Measurements from ENCODE around the gene GHRHR.

The GHRHR gene

DNA sequence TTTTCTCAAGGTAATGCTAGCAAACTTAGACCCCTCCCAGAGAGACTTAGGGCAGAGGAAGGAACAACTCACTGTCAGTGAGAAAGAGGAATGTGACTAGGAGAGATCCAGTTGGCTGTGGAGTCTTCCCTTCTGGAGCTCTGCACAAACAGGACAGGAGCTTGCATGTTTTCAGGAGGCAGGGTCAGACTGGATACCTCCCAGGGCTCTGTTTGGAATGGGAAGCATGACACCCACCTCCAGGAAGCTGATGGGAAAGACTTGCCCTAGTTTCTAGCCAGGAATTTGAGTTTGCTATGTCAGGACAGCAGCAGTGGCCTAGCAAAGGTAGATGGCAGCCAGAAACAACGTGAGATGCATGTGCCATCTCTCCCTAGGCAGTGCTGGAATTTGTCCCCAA lies 40.6 kb downstream of the GHRHR start:
- no peak for DNase-seq (ENCODE audit: low spot score)

DNA sequence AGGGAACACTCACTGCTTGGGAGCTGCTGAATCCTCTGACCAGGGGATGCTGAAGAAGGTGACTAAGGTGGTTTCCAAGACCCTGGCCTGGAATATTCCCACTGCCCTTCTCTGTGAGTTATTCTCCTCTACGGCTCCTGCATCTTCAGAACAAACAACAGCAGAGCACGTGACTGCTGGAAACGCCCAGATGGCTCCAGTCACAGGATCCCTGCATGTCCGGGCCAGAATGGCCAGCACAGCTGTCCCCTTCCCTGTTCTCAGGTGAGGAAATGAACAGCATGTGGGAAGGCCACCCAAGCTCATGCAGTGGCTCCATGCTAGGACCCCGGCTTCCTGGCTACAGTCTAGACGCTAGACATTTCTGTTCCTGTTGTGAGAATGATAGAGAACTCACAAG lies 43.1 kb downstream of the GHRHR start:
- DNase-seq (ENCODE audit: low spot score): no peak

DNA sequence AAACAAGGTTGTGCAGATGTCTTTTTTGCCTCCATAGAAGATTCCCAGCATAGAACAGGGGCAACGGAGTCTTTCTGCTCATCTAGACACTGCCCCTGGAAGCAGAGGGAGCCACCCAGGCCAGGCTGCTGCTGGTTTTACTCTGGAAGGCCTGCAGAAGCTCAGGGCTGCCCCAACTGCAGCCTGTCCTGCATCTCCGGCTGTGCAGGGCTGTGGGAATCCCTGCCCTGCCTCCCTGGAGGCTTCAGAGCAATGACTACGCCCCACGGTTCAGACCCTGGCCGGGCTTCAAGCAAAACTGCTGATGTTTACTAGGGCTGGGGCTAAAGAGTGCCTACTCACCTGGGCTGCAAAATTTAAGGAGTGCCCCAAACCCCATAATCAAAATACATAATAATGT lies 43.9 kb downstream of the GHRHR start:
- DNase-seq (ENCODE audit: low spot score): no peak

- DNase-seq (ENCODE audit: low spot score): no peak
Measured at GRCh38 chr7:31014826-31015225, 51.1 kb downstream of the GHRHR start.

DNA sequence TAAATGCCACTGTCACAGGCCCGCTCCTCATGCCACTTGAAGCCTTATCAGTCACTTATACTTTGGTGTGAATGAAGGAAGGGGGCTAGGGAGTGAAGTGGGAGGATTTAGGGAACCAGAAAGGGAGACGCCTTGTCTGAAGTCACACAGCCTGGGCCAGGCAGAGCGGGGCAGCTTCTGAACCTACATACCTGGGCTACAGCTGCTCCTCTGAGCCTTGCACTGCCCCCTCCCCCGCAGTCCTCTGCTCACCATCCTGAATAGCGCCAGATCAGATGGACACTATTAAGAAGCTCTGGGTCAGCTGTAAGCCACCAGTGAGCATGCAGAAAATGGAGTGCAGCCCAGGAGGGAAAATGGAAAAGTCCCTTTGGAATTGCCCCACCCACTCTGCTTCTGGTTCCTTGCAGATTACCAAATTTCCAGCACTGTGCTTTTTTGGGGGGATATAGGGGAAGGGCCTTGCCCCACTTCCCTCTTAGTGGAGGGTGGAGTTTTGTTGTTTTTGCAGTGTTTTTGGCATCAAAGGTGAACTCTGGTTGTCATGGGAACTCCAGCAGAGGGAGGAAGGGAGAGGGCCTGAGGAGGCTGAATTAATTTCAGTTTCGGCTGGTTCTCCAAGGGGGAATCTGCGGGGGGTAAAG lies 53.4 kb downstream of the GHRHR start:
- DNase-seq (ENCODE audit: low spot score): no peak

DNA sequence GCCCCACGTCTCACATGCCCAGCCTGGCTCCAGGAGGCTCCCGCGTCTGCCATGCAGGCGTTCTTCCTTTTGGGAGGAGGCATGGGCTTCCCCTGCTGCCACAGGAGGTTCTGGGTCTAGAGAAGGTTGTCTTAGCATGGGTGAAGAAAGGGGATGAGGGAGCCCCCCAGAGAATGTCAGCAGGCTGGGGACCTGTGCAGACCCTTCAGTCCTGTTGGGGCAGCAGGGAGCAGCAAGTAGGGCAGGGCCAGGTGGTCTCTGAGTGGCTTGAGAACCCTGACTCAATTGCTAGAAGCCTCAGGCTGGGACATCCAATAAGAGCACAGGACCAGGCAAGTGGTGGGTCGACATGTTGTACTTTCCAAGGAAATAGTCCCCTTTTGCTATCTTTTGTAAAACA lies 54.0 kb downstream of the GHRHR start:
- DNase-seq (ENCODE audit: low spot score): no peak

DNA sequence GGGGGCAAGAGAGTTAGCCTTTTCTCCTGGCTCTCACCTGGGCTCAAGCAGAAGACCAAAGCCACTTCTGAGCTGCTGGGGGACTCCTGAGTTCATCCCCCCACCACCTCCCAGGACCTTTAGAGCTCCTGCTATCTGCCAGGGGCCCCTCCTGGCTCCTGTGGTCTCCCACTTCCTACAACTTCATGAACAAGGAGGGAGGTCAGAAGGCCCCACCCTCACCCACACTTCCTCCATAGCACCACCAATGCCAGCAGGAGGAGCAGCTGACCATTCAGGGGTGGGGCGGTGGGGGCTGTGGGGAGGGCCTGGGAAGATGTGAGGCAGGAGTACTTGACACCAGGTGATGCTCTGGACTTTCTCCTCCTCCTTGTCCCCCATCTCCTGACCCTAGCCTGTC lies 55.8 kb downstream of the GHRHR start:
- no peak for DNase-seq (ENCODE audit: low spot score)

DNA sequence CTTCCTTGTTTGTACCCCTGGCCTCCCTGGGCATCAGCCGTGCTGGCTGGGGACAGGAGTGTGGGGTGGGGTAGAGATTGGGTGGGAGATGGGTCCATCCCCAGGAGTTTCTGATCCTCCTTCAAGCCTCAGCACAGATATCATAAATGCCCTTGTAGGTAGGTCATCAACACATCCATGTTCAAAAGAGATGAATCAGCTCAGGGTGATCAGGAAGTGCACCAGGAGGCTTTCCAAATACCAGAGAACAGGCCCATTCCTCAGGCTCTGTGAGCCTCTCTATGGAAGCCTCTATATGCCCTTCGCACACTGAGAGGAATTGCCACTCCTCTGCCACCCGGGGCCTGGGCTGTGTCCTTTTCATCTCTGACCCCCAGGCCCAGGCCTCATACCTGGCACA lies 56.4 kb downstream of the GHRHR start:
- no peak for DNase-seq (ENCODE audit: low spot score)

DNA sequence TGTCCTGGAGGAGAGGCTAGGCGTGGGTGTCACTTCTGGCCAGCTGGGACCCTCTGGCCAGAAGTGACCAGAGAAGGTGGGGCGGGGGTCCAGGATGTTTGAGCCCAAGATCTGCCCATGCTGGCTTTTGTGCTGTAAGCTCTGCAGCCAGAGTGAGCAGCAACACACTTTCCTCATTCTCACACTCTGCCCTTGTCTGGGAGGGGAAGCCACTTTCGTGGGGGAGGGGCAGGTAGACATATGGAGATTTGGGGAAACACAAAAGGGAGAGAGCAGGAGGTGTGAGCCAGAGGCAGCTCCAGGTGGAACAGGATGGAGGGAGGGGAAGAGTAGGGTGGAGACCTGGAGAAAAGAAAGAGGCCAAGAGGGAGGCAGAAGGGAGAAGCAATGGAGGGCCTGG lies 56.9 kb downstream of the GHRHR start:
- no peak for DNase-seq (ENCODE audit: low spot score)

DNA sequence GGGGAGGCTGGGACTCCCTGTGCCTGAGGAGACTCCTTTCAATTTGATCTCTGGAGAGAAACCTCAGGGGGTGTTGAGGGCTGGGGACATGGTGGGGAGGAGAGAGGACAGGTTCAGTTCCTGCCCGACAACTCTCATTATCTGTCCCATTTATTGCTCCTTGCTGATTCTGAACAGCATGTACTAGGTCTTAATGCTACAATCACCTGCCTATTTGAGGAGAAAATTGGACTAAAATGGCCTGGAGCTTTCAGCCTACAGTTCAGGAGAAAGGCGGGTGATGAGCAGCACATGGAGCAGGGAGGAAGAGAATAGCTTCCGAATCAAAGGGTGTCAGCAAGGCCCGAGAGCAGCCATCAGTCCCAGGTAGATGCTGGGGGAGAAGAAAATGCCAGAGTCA lies 58.4 kb downstream of the GHRHR start:
- DNase-seq (ENCODE audit: low spot score): no peak

- no peak for DNase-seq (ENCODE audit: low spot score)
Measured at GRCh38 chr7:31022726-31023125, 59.0 kb downstream of the GHRHR start.

DNA sequence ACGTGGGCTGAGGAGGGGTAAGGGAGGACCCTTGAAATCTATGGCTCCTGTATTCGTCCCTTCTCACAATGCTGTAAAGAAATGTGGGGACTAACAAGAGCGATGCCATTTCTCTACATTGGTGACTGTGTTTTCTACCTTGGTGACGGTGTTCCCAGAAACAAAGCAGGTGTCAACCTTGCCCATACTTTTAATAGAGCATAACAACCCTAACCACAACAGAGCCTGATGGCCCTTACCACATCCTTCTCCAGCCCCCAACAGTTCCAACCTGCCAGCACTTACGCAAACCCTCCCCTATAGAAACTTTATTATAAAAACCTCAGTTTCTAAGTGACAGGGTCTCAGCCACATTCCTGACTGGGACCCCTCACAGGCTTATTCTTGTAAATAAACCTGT lies 60.1 kb downstream of the GHRHR start:
- no peak for DNase-seq (ENCODE audit: low spot score)

DNA sequence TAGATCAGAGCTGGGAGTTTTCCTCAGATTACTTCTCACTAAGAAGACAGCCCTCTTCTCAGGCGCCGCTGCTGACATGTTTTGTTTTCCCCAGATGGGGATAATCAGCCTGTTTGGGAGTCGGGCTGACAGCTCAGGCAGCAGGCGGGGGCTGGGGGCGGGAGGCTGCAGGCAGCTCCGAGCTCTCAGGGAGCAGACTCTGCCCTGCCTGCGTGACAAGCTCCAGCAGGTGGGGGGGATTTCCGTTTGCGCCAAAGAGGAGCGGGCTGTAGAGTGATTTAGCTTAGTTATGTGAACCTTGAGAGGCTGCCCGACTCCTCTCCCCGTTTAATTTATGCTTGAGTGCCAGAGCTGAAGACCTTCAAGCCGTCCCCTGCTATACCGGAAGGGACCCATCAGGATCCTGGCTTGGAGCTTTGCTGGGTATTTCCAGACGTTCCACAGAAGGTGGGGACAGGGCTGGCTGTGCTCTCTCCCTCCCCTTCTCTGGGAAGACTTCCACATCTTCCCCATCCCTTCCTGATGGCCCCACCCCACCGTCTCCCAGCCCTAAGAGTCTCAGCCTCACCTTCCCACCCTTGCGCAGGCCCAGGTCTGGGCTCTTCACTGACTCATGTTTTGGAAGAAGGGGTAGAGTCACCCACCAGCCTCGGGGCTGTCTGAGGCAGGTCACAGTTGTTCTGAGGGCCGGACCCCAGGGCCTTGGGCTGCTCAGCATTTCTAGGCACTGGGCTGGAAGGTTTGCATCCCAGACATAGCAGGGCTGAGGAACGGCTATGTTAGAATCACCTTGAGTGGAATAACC lies 63.6 kb downstream of the GHRHR start:
- peak; percentile 75 for DNase-seq (ENCODE audit: low spot score)

DNA sequence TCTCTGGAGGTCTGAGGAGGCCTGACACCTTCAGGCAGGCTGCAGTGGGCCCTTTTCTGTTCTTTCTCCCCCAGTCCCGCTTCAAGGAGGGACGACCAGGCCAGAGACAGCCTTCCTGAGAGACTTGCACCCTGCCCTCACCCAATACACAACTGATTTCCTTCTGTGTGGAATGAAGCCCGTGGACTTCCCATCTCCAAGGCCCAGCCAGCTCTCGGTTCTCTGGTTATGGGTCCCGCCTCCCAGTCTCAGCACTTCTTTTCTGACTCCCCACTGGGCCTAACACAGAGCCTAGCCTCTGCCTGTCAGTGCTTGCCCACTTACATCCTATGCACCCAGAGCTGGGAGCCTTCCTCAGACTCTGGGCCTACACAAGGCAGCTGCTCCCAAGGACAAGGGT lies 64.3 kb downstream of the GHRHR start:
- DNase-seq (ENCODE audit: low spot score): no peak

GRCh38 chr7:31028417-31028992 lies 64.8 kb downstream of the GHRHR start:
- peak; percentile 81 for DNase-seq (ENCODE audit: low spot score)

Data from Ammon's horn (tissue), 1 donor.